Measurements from ENCODE around the gene WDR35.
"Not testable (repeated sequence)": the region's sequence is repeated elsewhere in the genome, so short reads cannot be mapped to it uniquely, and the experiment has no call there.

DNA sequence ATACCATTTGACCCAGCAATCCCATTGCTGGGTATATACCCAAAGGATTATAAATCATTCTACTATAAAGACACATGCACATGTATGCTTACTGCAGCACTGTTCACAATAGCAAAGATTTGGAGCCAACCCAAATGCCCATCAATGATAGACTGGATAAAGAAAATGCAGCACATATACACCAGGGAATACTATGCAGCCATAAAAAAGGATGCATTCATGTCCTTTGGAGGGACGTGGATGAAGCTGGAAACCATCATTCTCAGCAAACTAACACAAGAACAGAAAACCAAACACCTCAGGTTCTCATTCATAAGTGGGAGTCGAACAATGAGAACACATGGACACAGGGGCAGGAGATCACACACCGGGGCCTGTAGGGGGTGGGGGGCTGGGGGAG lies 67.7 kb downstream of the WDR35 start:
- TF ChIP-seq CTCF (conservative IDR thresholded peaks at IDR 0.05; ENCODE audit: low read depth, low read length); EZH2 (IDR thresholded peaks at IDR 0.05; ENCODE audit: borderline replicate concordance, low read depth, low read length, poor library complexity, severe bottlenecking): not testable (repeated sequence)

All from A673 (cell line).